Neural crest cell (in vitro differentiated cells): Measurements from ENCODE around the gene CDK11A. TPM values are rescaled to one million over a fixed set of nuclear protein-coding genes. Genes with fewer than 3 reads are reported as not detected.
A peak's percentile ranks its signal among the peaks of the same experiment; 100 is the strongest.
"Not testable (repeated sequence)": the region's sequence is repeated elsewhere in the genome, so short reads cannot be mapped to it uniquely, and the experiment has no call there.

Experiments used
- DNase-seq: peaks from one replicate; pipeline ENCODE4 v3.0.0; 2021; ENCODE audit warnings: low read depth, mixed read lengths, low spot score
- H3K27ac Mint-ChIP-seq: one replicate; pipeline ENCODE4 v1.8.0; 2021; ENCODE audit warnings: mild to moderate bottlenecking, mixed read lengths; ENCODE audit not compliant: unreplicated experiment
- H3K27me3 Mint-ChIP-seq: 2 replicates; pipeline ENCODE4 v1.8.0; 2021; ENCODE audit warnings: low read depth, mild to moderate bottlenecking, mixed read lengths
- H3K36me3 Mint-ChIP-seq: 2 replicates; pipeline ENCODE4 v1.8.0; 2021; ENCODE audit warnings: low read depth, mild to moderate bottlenecking, mixed read lengths
- H3K4me1 Mint-ChIP-seq: 2 replicates; pipeline ENCODE4 v1.8.0; 2021; ENCODE audit warnings: mixed read lengths
- H3K4me3 Mint-ChIP-seq: one replicate; pipeline ENCODE4 v1.8.0; 2021; ENCODE audit warnings: mild to moderate bottlenecking, mixed read lengths
- H3K9me3 Mint-ChIP-seq: 2 replicates; pipeline ENCODE4 v1.8.0; 2021; ENCODE audit warnings: mixed read lengths
- CTCF ChIP-seq: fragments of 200-600 bp; sonication (generic); conservative IDR thresholded peaks from 2 replicates; pipeline ENCODE4 v1.5.0; 2021; ENCODE audit warnings: antibody characterized with exemption, mild to moderate bottlenecking
- total RNA-seq: library from RNA; stranded (reverse); gene quantifications from 2 replicates; pipeline ENCODE4 v1.2.1, GENCODE V29; 2021

The CDK11A gene
- total RNA-seq, 1 donor from 2014 or later = 48.9 TPM

GRCh38 chr1:1707241-1707640 lies 16.9 kb downstream of the CDK11A start:
- not testable (repeated sequence) for H3K4me3 Mint-ChIP-seq, H3K9me3 Mint-ChIP-seq, H3K4me1 Mint-ChIP-seq, H3K27ac Mint-ChIP-seq, H3K27me3 Mint-ChIP-seq, H3K36me3 Mint-ChIP-seq, DNase-seq

- H3K36me3 Mint-ChIP-seq, H3K27me3 Mint-ChIP-seq, DNase-seq, H3K4me1 Mint-ChIP-seq, H3K4me3 Mint-ChIP-seq, H3K27ac Mint-ChIP-seq, H3K9me3 Mint-ChIP-seq: not testable (repeated sequence)
Observed at GRCh38 chr1:1705623-1706022, 18.5 kb downstream of the CDK11A start.

- H3K36me3 Mint-ChIP-seq, H3K27me3 Mint-ChIP-seq, H3K4me3 Mint-ChIP-seq, DNase-seq, H3K4me1 Mint-ChIP-seq, H3K27ac Mint-ChIP-seq, H3K9me3 Mint-ChIP-seq: not testable (repeated sequence)
Observed at GRCh38 chr1:1704284-1704957, 19.7 kb downstream of the CDK11A start.

- no peak for DNase-seq
- Mint-ChIP-seq H3K4me3 (no peak overlapping the region), H3K4me1 (no peaks in the 10 kb centered on the region), H3K36me3 (no peaks in the 10 kb centered on the region), H3K27ac (no peak overlapping the region), H3K9me3 (no peaks in the 10 kb centered on the region), H3K27me3 (no peaks in the 10 kb centered on the region)
- no peak for TF ChIP-seq CTCF
Observed at GRCh38 chr1:1703796-1704195, 20.4 kb downstream of the CDK11A start.

- H3K27ac Mint-ChIP-seq, H3K9me3 Mint-ChIP-seq, DNase-seq, H3K27me3 Mint-ChIP-seq, H3K4me3 Mint-ChIP-seq, H3K4me1 Mint-ChIP-seq, H3K36me3 Mint-ChIP-seq: not testable (repeated sequence)
Observed at GRCh38 chr1:1702506-1702905, 21.7 kb downstream of the CDK11A start.

- not testable (repeated sequence) for H3K27ac Mint-ChIP-seq, H3K36me3 Mint-ChIP-seq, H3K27me3 Mint-ChIP-seq, H3K4me3 Mint-ChIP-seq, DNase-seq, H3K9me3 Mint-ChIP-seq, H3K4me1 Mint-ChIP-seq
Observed at GRCh38 chr1:1700557-1700956, 23.6 kb downstream of the CDK11A start.

- not testable (repeated sequence) for H3K36me3 Mint-ChIP-seq, H3K9me3 Mint-ChIP-seq, DNase-seq, H3K27me3 Mint-ChIP-seq, H3K27ac Mint-ChIP-seq, H3K4me1 Mint-ChIP-seq, H3K4me3 Mint-ChIP-seq
Observed at GRCh38 chr1:1700067-1700466, 24.1 kb downstream of the CDK11A start.

GRCh38 chr1:1699061-1699460 lies 25.1 kb downstream of the CDK11A start:
- H3K36me3 Mint-ChIP-seq, H3K4me1 Mint-ChIP-seq, H3K27me3 Mint-ChIP-seq, H3K27ac Mint-ChIP-seq, DNase-seq, H3K4me3 Mint-ChIP-seq, H3K9me3 Mint-ChIP-seq: not testable (repeated sequence)

- not testable (repeated sequence) for H3K27ac Mint-ChIP-seq, H3K4me1 Mint-ChIP-seq, H3K27me3 Mint-ChIP-seq, DNase-seq, H3K9me3 Mint-ChIP-seq, H3K4me3 Mint-ChIP-seq, H3K36me3 Mint-ChIP-seq
Observed at GRCh38 chr1:1697358-1698183, 26.6 kb downstream of the CDK11A start.

GRCh38 chr1:1696431-1697357 lies 27.5 kb downstream of the CDK11A start:
- H3K27ac Mint-ChIP-seq = peak overlapping the region; percentile 76

GRCh38 chr1:1692714-1693647 lies 31.2 kb downstream of the CDK11A start, which contains the start of gene SLC35E2B:
Gene SLC35E2B (minus strand): TSS chr1:1692795. CDS start chr1:1676699, 16,096 bp downstream.
- DNase-seq = peak; percentile 83
- Mint-ChIP-seq H3K27ac (peak within 1 kb of the TSS; percentile 90), H3K4me3 (peak within 1 kb of the TSS; percentile 67)
- not testable (repeated sequence) for H3K27me3 Mint-ChIP-seq, H3K9me3 Mint-ChIP-seq, H3K4me1 Mint-ChIP-seq, H3K36me3 Mint-ChIP-seq

More at GRCh38 chr1:1696431-1697357, 27.5 kb downstream of the CDK11A start:
- H3K4me1 Mint-ChIP-seq, H3K9me3 Mint-ChIP-seq, DNase-seq, H3K36me3 Mint-ChIP-seq, H3K27me3 Mint-ChIP-seq: not testable (repeated sequence)
- H3K4me3 Mint-ChIP-seq = peak overlapping the region; percentile 8
